ENCODE results near the gene PTPN5.
"Not testable (repeated sequence)": the region's sequence is repeated elsewhere in the genome, so short reads cannot be mapped to it uniquely, and the experiment has no call there.

Gene PTPN5

GRCh38 chr11:18684267-18684666, 107.3 kb downstream of the PTPN5 start:
- DNase-seq (ENCODE audit: low read depth in 3 of 3) = no peak

DNA sequence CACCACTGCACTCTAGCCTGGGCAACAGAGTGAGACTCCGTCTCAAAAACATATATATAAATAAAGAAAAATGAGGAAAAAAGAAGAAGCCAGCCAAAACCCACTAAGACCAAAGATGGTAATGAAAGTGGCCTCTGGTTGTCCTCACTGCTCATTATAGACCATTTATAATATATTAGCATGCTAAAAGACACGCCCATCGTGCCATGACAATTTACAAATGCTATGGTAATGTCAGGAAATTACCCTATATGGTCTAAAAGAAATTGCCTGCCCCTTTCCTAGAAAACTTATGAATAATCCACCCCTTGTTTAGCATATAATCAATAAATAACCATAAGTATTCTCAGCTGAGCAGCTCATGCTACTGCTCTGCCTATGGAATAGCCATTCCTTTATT, 109.1 kb downstream of the PTPN5 start:
- no peak for DNase-seq (ENCODE audit: low read depth in 3 of 3)

DNA sequence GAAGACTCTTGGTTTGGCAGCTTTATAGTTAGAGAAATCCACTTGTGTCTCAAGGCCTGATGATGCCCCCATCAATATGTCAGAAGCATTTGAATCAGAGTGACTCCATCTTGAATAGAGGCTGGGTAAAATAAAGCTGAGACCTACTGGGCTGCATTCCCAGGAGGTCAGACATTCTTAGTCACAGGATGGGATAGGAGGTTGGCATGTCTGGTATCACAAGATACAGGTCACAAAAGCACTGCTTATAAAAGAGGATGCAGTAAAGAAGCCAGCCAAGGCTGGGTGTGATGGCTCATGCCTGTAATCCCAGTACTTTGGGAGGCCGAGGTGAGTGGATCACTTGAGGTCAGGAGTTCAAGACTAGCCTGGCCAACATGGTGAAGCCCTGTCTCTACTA, 109.6 kb downstream of the PTPN5 start:
- not testable (repeated sequence) for DNase-seq (ENCODE audit: low read depth in 3 of 3)
